H7 (cell line): ENCODE data around the gene SHE. TPM values are rescaled to one million over a fixed set of nuclear protein-coding genes. Genes with fewer than 3 reads are reported as not detected.
"Not testable (repeated sequence)": the region's sequence is repeated elsewhere in the genome, so short reads cannot be mapped to it uniquely, and the experiment has no call there.

Experiments used
- DNase-seq: peaks from one replicate; pipeline ENCODE4 v3.0.0; 2012
- H3K27me3 ChIP-seq: 2 replicates; pipeline ENCODE4 v1.6.0; 2011; ENCODE audit warnings: mild to moderate bottlenecking, low read length; ENCODE audit not compliant: control insufficient read depth, insufficient read depth
- H3K36me3 ChIP-seq: replicated peaks from 2 replicates; pipeline ENCODE4 v1.5.1; 2011; ENCODE audit warnings: low read length; ENCODE audit not compliant: control insufficient read depth, insufficient read depth
- H3K4me3 ChIP-seq: 2 replicates; pipeline ENCODE4 v1.5.1; 2011; ENCODE audit warnings: low read depth, mild to moderate bottlenecking, control low read depth, low read length, moderate library complexity; ENCODE audit not compliant: insufficient read depth
- total RNA-seq: library from RNA; depleted of rRNA; stranded (reverse); fragments of >200 nt; shearing (Covaris generic); gene quantifications from 2 replicates; pipeline ENCODE4 v1.2.3, GENCODE V29; 2014

SHE gene
- total RNA-seq, 1 experiment from 2014 or later = 0.73 TPM

GRCh38 chr1:154531950-154532349 lies 29.7 kb upstream of the SHE start:
- not testable (repeated sequence) for H3K4me3 ChIP-seq, H3K36me3 ChIP-seq, H3K27me3 ChIP-seq, DNase-seq

GRCh38 chr1:154529308-154529707 lies 27.1 kb upstream of the SHE start:
- no peak for DNase-seq
- H3K4me3 ChIP-seq = no peak overlapping the region
- no peaks in the 10 kb centered on the region for H3K36me3 ChIP-seq
- no peaks in the 10 kb centered on the region for H3K27me3 ChIP-seq

GRCh38 chr1:154527192-154527591 lies 25.0 kb upstream of the SHE start:
- DNase-seq = no peak
- H3K27me3 ChIP-seq = no peaks in the 10 kb centered on the region
- H3K36me3 ChIP-seq = no peaks in the 10 kb centered on the region
- no peak overlapping the region for H3K4me3 ChIP-seq

- Histone ChIP-seq H3K36me3 (no peaks in the 10 kb centered on the region), H3K4me3 (no peak overlapping the region), H3K27me3 (no peaks in the 10 kb centered on the region)
- DNase-seq = no peak
Measured at GRCh38 chr1:154524881-154525280, 22.7 kb upstream of the SHE start.

GRCh38 chr1:154521695-154522094 lies 19.5 kb upstream of the SHE start:
- Histone ChIP-seq H3K27me3 (no peaks in the 10 kb centered on the region), H3K36me3 (no peaks in the 10 kb centered on the region), H3K4me3 (no peak overlapping the region)
- DNase-seq = no peak

- Histone ChIP-seq H3K27me3 (no peaks in the 10 kb centered on the region), H3K36me3 (no peaks in the 10 kb centered on the region), H3K4me3 (no peak overlapping the region)
- DNase-seq = no peak
Measured at GRCh38 chr1:154520333-154520732, 18.1 kb upstream of the SHE start.

GRCh38 chr1:154519591-154519991 lies 17.4 kb upstream of the SHE start:
- Histone ChIP-seq H3K27me3 (no peaks in the 10 kb centered on the region), H3K4me3 (no peak overlapping the region), H3K36me3 (no peaks in the 10 kb centered on the region)
- DNase-seq = no peak

GRCh38 chr1:154517661-154518060 lies 15.4 kb upstream of the SHE start:
- Histone ChIP-seq H3K4me3 (no peak overlapping the region), H3K27me3 (no peaks in the 10 kb centered on the region), H3K36me3 (no peaks in the 10 kb centered on the region)
- no peak for DNase-seq

- Histone ChIP-seq H3K36me3 (no peaks in the 10 kb centered on the region), H3K4me3 (no peak overlapping the region), H3K27me3 (no peaks in the 10 kb centered on the region; the same call in 1 of the 2 replicates)
- DNase-seq = no peak
Measured at GRCh38 chr1:154514066-154514553, 11.9 kb upstream of the SHE start.

- no peak overlapping the region for H3K4me3 ChIP-seq
Measured at GRCh38 chr1:154512760-154513159, 10.5 kb upstream of the SHE start.

GRCh38 chr1:154503898-154504297 lies 1.7 kb upstream of the SHE start:
- DNase-seq = no peak

More at GRCh38 chr1:154512760-154513159, 10.5 kb upstream of the SHE start:
- no peak for DNase-seq
- Histone ChIP-seq H3K27me3 (no peaks in the 10 kb centered on the region; the same call in 1 of the 2 replicates), H3K36me3 (no peaks in the 10 kb centered on the region)

GRCh38 chr1:154502744-154503115 lies 518 bp upstream of the SHE start:
- DNase-seq = peak; percentile 90
- Histone ChIP-seq H3K4me3 (peak overlapping the region; percentile 37), H3K36me3 (no peaks in the 10 kb centered on the region), H3K27me3 (peaks cover 62% of the 10 kb centered on the region)

More at GRCh38 chr1:154503898-154504297, 1.7 kb upstream of the SHE start:
- H3K4me3 ChIP-seq = no peak overlapping the region
- H3K36me3 ChIP-seq = no peaks in the 10 kb centered on the region
- H3K27me3 ChIP-seq = peaks cover 60% of the 10 kb centered on the region

- peaks cover 62% of the 10 kb centered on the region for H3K27me3 ChIP-seq
- no peaks in the 10 kb centered on the region for H3K36me3 ChIP-seq
- H3K4me3 ChIP-seq = peak overlapping the region; percentile 37
- DNase-seq = peak; percentile 82
Measured at GRCh38 chr1:154501423-154502065, 668 bp downstream of the SHE start.

GRCh38 chr1:154500533-154500932 lies 1.7 kb downstream of the SHE start:
- no peak for DNase-seq
- peaks cover 62% of the 10 kb centered on the region for H3K27me3 ChIP-seq
- H3K4me3 ChIP-seq = no peak overlapping the region
- H3K36me3 ChIP-seq = no peaks in the 10 kb centered on the region

GRCh38 chr1:154499446-154499845 lies 2.8 kb downstream of the SHE start:
- DNase-seq = no peak
- no peak overlapping the region for H3K4me3 ChIP-seq
- H3K36me3 ChIP-seq = no peaks in the 10 kb centered on the region
- peaks cover 54% of the 10 kb centered on the region for H3K27me3 ChIP-seq
